ENCODE results near the gene RBMXL3. TPM values are rescaled to one million over a fixed set of nuclear protein-coding genes. Genes with fewer than 3 reads are reported as not detected.

Gene RBMXL3
- polyA plus RNA-seq, 3 donors = not detected

DNA sequence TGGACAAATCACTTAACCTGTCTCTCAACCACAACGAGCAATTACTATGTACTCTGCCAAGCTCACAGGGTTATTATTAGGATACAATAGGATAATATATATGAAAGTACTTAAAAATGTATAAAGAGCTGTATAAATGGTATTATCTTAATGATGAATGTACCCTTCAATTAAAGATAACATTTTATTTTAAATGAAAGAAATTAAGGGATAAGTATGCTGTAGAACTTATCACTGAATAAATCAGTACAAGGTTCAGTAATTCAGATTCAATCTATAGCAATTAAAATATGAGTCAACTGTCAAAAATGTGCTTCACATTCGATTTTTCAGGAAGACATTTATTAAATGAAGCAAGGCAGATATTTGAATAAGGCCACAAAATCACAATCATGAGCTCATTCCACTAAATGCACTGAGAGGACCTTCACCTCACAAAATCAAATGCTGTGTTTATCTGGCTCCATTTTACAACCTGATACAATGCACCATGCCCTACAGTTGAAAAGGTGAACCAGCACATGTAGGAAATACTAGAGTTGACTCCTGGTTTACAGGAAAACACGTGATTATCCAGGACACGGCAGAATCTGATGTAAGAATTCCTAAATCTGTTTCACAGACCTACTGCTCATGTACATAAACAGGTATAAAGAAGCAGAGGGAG, 40.3 kb downstream of the RBMXL3 start:
- peak in 1 of 11 donors; percentile 6 for DNase-seq (ENCODE audit: extremely low read depth in 1 of 11, low read depth in 9 of 11, low spot score in 4 of 11)

DNA sequence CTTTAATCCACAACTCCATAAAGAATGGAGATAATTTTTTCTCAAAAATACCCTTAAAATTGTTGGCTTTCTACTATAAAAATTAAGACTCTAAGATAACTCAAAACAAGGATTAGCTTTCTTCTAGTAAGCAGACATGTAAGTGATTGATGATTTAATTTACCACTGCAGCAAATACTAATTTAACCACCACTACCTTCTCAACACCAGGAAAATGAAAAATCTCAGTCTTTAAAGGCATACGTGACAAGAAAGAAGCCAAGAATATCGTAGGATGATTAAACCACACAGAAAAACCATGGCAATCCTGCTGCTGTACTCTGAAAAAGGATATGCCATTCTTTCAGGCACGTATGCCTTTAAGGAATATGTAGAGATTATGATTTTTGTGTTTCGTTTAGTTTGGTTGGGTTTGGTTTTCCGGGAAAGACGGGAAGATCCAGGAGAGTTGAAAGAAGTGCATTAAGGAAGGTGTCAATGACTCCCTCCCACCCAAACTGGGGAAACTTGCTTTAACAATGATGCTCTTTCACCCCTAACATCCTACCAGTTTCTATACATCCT, 43.8 kb downstream of the RBMXL3 start:
- no peak for DNase-seq (ENCODE audit: extremely low read depth in 1 of 11, low read depth in 9 of 11, low spot score in 4 of 11)

DNA sequence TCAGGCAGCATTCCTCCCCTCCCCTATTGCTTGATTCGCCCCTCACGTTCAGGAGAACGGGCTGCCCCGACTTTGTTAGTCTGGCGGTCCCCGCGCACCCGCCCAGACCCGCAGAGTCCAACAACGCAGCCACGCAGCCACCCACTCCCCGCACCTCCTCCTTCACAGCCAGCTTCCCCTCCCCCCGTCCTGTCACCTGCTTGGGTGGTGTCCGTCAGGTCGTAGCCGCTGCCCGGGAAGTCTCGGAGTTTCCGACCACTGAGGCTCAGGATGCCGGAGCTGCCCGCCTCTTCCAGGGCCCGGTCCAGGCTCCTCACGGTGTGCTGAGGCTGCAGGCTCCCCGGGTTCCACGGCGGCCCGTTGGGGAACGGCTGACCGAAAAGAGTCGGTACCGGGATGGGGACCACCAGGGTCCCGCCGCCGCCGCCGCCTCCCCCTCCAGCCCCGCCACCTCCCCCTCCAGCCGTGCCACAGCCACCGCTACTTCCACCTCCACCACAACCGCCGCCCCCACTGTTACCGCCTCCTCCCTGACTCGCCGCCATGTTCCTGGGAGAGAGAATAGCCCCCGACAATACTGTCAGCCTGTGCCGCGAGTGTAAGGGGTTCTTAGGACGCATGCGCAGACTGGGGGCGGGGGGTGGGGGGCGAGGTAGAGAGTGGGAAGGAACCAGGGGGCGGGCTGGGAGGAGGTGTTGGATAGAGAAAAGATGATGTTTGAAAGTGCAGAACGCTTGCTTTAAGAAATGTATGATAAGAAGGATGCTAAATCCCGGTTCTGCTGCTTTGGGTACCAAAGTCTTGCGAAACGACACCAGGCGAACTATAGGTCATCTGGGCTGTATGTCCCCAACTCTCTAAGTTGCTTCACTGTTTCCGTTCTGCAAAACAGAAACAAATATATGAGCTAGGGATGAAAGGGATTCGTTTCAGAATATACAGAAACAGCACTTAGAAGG, 44.6 kb downstream of the RBMXL3 start, which contains the start of gene LRCH2:
LRCH2 (minus strand) TSS at position 600 of the 959 bp plus-strand sequence; CDS start at position 545, 55 bp downstream.
- DNase-seq (ENCODE audit: extremely low read depth in 1 of 11, low read depth in 9 of 11, low spot score in 4 of 11) = peak in 5 of 11 donors; percentile 36 to 61 (median 50)

DNA sequence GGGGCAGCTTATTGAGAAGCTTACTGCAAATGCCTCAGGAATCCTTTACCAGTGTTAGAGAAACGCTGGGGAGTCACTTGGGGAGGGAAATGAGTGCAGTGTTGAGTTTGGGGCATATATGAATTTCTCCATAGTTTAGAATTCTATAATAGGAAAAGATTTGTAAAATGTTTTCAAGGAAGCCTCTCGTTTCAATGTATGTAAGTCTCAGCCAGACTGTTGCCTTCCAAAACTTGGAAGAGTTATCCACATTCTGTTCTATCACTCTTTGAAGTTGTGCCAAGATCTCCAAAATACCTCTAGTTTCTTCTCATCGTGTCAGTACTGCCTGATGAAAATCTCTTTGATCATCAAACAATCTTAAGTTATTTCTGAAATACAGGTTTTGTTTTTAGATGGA, 45.3 kb downstream of the RBMXL3 start:
- no peak for DNase-seq (ENCODE audit: extremely low read depth in 1 of 11, low read depth in 9 of 11, low spot score in 4 of 11)

DNA sequence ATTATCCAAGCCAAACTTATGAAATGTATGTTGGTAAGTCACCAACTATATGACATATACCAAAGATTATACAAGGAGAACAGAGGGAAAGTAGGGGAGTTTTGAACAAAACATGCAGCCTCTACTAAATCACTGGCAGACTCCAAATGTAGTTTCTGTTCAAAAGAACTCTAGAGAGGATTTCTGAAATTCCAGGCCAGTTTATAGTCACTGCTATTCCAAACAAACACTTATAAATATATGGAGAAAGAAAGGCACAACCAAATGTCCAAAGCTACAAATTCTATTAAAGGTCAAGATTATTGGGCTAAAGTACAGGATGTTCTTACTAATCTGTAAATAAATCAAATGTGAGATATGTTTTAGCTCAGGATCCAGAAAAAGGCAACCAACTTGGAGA, 47.4 kb downstream of the RBMXL3 start:
- no peak for DNase-seq (ENCODE audit: extremely low read depth in 1 of 11, low read depth in 9 of 11, low spot score in 4 of 11)

DNA sequence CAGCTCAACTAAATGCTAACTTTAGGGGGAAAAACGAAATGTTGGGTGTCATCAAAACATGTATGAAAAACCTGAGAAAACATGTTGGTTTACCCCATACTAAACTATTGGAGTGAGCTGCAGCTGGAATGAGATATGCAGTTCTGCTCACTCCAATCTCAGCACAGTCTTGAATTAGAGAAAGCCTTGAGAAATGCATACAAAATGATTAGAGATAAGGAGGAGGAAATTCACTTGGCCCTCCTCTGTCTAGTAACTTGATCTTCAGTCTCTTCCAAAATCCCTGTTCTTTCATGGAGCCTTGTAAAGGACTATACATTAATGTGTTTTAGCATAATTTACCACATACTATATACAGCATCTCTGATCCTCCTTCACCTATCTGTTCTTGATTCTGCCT, 47.8 kb downstream of the RBMXL3 start:
- DNase-seq (ENCODE audit: extremely low read depth in 1 of 11, low read depth in 9 of 11, low spot score in 4 of 11) = no peak

Other genes starting within 250 kb of the RBMXL3 start
- gene IL13RA2, start 171.8 kb upstream of the RBMXL3 start, polyA plus RNA-seq (ENCODE audit: insufficient read length in 3 of 3) = 1 to 10 TPM; 1.2 to 1.8 (median 1.4) TPM
- 10 to 100 TPM; 11.5 to 14.1 (median 13.7) TPM for gene LRCH2, start 44.7 kb downstream of the RBMXL3 start, polyA plus RNA-seq (ENCODE audit: insufficient read length in 3 of 3)
- gene LUZP4, start 100.3 kb downstream of the RBMXL3 start, polyA plus RNA-seq (ENCODE audit: insufficient read length in 3 of 3) = not detected

Data from renal cortex interstitium (tissue), 11 donors.